Coronary artery (tissue), 2 donors: ENCODE data around the gene CNIH4.

Experiments used
- DNase-seq: peaks from one replicate; pipeline ENCODE4 v3.0.0-alpha.2; 2017; ENCODE audit warnings: low spot score
- H3K27ac ChIP-seq, 2 donors: fragments of 200-600 bp; sonication (generic); one replicate each; pipeline ENCODE4 v1.5.1; 2016 to 2019
- H3K4me3 ChIP-seq: fragments of 200-600 bp; sonication (generic); 2 replicates; pipeline ENCODE4 v1.5.1; 2016; ENCODE audit warnings: mild to moderate bottlenecking, moderate library complexity
- CTCF ChIP-seq: fragments of 200-600 bp; sonication (generic); IDR thresholded peaks from one replicate; pipeline ENCODE4 v1.5.1; 2019; ENCODE audit warnings: antibody characterized with exemption

CNIH4 gene

DNA sequence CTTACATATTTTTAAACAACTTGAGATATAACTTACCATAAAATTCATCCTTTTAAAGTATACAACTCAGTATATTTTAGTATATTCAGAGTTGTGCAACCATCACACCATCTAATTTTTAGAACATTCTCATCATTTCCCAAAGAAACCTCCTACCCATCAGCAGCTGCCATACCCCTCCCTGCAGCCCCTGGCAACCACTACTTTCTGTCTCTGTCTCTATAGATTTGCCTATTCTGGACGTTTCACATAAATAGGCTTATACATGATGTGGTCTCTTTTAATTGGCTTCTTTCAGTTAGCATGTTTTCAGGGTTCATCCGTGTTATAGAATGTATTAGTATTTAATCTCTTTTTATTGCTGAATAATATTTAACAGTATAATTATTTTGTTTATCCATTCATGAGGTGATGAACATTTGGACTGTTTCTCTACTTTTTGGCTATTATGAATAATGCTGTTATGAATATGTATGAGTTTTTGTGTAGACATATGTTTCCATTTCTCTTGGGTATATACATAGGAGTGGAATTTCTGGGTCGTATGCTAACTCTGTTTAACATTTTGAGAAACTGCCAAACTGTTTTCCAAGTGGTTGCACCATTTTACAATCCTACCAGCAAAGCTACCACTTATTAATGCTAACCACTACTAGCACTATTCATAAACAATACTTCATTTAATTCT lies 48.4 kb downstream of the CNIH4 start:
- Histone ChIP-seq H3K27ac (no peak overlapping the region), H3K4me3 (no peak overlapping the region)
- DNase-seq, result no peak
- TF ChIP-seq CTCF, result no peak

- no peak for TF ChIP-seq CTCF
- no peak for DNase-seq
- Histone ChIP-seq H3K27ac (no peak overlapping the region), H3K4me3 (no peak overlapping the region)
Observed at GRCh38 chr1:224405604-224405970, 48.9 kb downstream of the CNIH4 start.

GRCh38 chr1:224406216-224406615 lies 49.5 kb downstream of the CNIH4 start:
- TF ChIP-seq CTCF, result no peak
- no peak overlapping the region for H3K4me3 ChIP-seq
- DNase-seq, result no peak
- no peak overlapping the region for H3K27ac ChIP-seq

- DNase-seq, result no peak
- Histone ChIP-seq H3K27ac (no peak overlapping the region), H3K4me3 (no peak overlapping the region)
- no peak for TF ChIP-seq CTCF
Observed at GRCh38 chr1:224407571-224408293, 51.1 kb downstream of the CNIH4 start.

DNA sequence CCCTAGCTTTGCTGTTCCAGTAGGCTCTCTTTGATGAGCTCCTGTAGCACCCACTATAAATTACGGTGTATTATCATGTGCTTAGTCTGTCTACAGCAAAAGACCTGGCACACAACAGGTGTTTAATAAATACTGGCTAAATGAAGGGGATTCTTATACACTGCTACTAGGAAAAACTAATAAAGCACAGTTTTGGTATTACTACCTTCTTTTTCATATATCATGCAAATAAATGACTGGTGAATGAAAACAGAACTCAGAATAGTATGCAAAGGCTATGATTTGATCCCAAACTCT lies 51.6 kb downstream of the CNIH4 start:
- DNase-seq, result no peak
- TF ChIP-seq CTCF, result no peak
- no peak overlapping the region for H3K27ac ChIP-seq
- H3K4me3 ChIP-seq, result no peak overlapping the region

- H3K27ac ChIP-seq, result no peak overlapping the region
- no peak overlapping the region for H3K4me3 ChIP-seq
- no peak for DNase-seq
- no peak for TF ChIP-seq CTCF
Observed at GRCh38 chr1:224411766-224412165, 55.1 kb downstream of the CNIH4 start.

DNA sequence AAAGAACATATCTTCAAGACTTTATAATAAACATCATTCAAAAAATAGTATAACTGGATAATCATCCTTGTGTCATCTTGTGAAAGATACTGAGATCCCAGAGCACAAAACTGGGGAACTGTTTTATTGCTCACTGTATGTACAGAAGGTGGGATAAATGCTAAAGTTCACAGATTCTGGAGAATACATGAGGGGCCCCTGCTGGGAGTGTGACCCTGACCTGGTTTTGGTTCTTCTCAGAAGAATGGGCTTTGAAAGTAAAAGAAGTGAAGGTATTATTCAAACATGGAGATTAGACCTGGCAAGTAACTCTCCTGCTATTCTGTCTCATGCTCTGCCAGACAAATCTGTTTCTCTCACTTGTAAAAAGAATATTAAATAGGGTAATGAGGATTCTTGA lies 63.4 kb downstream of the CNIH4 start:
- TF ChIP-seq CTCF, result no peak
- H3K27ac ChIP-seq, result no peak overlapping the region
- no peak overlapping the region for H3K4me3 ChIP-seq
- no peak for DNase-seq
